H1 (cell line): ENCODE measurements around the gene BBS5. TPM values are rescaled to one million over a fixed set of nuclear protein-coding genes. Genes with fewer than 3 reads are reported as not detected.

Experiments used
- CTCF ChIA-PET: fragments of 300-600 bp; sonication (Branson Sonifier 250); formaldehyde crosslinking; loops from one replicate; lab custom pipeline; 2021; ENCODE audit not compliant: partially characterized antibody; lab: Charles Lee
- POLR2A ChIA-PET: fragments of 300-600 bp; sonication (Branson Sonifier 250); formaldehyde crosslinking; loops from one replicate; lab custom pipeline; 2021; ENCODE audit warnings: inconsistent platforms; ENCODE audit not compliant: partially characterized antibody; lab: Charles Lee
- DNase-seq, 2 experiments: peaks; one replicate each; pipeline versions ENCODE4 v3.0.0 to v3.0.0-alpha.2; 2010 to 2022; ENCODE audit warnings: low spot score in 2 of 2, low read depth in 1 of 2, mixed read lengths in 1 of 2
- FAIRE-seq: peaks from 2 replicates; lab custom pipeline; 2011; peaks lifted over from hg19 to GRCh38; lab: Jason Lieb, UNC
- H2AFZ ChIP-seq: 2 replicates; pipeline ENCODE4 v1.8.1; 2012; ENCODE audit warnings: low read length, inconsistent platforms
- H2AK5ac ChIP-seq: 2 replicates; pipeline ENCODE4 v1.6.1; 2013; ENCODE audit warnings: low read depth, low read length
- H2BK120ac ChIP-seq: replicated peaks from 2 replicates; pipeline ENCODE3; 2013; ENCODE audit warnings: low read depth, low read length, inconsistent platforms
- H2BK12ac ChIP-seq: 2 replicates; pipeline ENCODE4 v1.6.1; 2013; ENCODE audit warnings: low read depth, low read length
- H2BK15ac ChIP-seq: 2 replicates; pipeline ENCODE4 v1.6.1; 2013; ENCODE audit warnings: low read length
- H2BK20ac ChIP-seq: 2 replicates; pipeline ENCODE4 v1.6.1; 2013; ENCODE audit warnings: low read length
- H2BK5ac ChIP-seq: 2 replicates; pipeline ENCODE4 v1.6.1; 2013; ENCODE audit warnings: low read depth, low read length
- H3K14ac ChIP-seq: 2 replicates; pipeline ENCODE4 v1.6.1; 2013; ENCODE audit warnings: inconsistent platforms; ENCODE audit not compliant: insufficient read length
- H3K18ac ChIP-seq: 2 replicates; pipeline ENCODE4 v1.6.1; 2013; ENCODE audit warnings: low read length; ENCODE audit errors: extremely low read depth
- H3K23ac ChIP-seq: 2 replicates; pipeline ENCODE4 v1.6.1; 2013; ENCODE audit warnings: inconsistent platforms; ENCODE audit not compliant: insufficient read length
- H3K23me2 ChIP-seq: 2 replicates; pipeline ENCODE4 v1.6.1; 2013; ENCODE audit warnings: low read depth, low read length
- H3K27ac ChIP-seq: 2 replicates; pipeline ENCODE4 v1.6.1; 2011; ENCODE audit warnings: low read depth, low read length, inconsistent platforms
- H3K27me3 ChIP-seq, 4 experiments: replicated peaks in 1 of 4; 1 replicate in 1 of 4; 2 replicates in 3 of 4; pipeline versions ENCODE4 v1.6.1 to v1.8.1; 2011 to 2013; ENCODE audit warnings: low read length in 3 of 4, mild to moderate bottlenecking in 3 of 4, inconsistent platforms in 2 of 4, mixed read lengths in 2 of 4, moderate library complexity in 1 of 4; ENCODE audit not compliant: control insufficient read depth in 3 of 4, insufficient read depth in 3 of 4; ENCODE audit errors: extremely low read depth in 1 of 4
- H3K36me3 ChIP-seq, 4 experiments: 2 replicates each; pipeline versions ENCODE4 v1.6.1 to v1.8.1; 2011 to 2013; ENCODE audit warnings: mild to moderate bottlenecking in 4 of 4, low read length in 3 of 4, moderate library complexity in 2 of 4, control low read depth in 1 of 4, inconsistent platforms in 1 of 4; ENCODE audit not compliant: insufficient read depth in 4 of 4, control insufficient read depth in 2 of 4
- H3K4ac ChIP-seq: replicated peaks from 2 replicates; pipeline ENCODE3; 2013; ENCODE audit warnings: low read length, low read depth, mixed read lengths, inconsistent platforms; ENCODE audit not compliant: insufficient read length
- H3K4me1 ChIP-seq, 4 experiments: replicated peaks in 1 of 4; 1 replicate in 1 of 4; 2 replicates in 3 of 4; pipeline versions ENCODE4 v1.6.1 to v1.8.1; 2011 to 2013; ENCODE audit warnings: low read length in 3 of 4, inconsistent platforms in 2 of 4, mixed read lengths in 1 of 4; ENCODE audit not compliant: insufficient read depth in 4 of 4, control insufficient read depth in 3 of 4
- H3K4me2 ChIP-seq, 2 experiments: 2 replicates each; pipeline versions ENCODE4 v1.6.1 to v1.8.1; 2011 to 2013; ENCODE audit warnings: low read depth in 2 of 2, low read length in 2 of 2, control low read depth in 1 of 2, inconsistent platforms in 1 of 2, mild to moderate bottlenecking in 1 of 2; ENCODE audit not compliant: insufficient read depth in 1 of 2
- H3K4me3 ChIP-seq, 4 experiments: fragments of 200-600, 300-600 bp in 1 of 4; sonication (generic), shearing (Covaris generic), sonication (Bioruptor Twin) in 1 of 4; 2 replicates each; pipeline versions ENCODE4 v1.5.1 to v1.8.1; 2011 to 2016; ENCODE audit warnings: low read length in 4 of 4, low read depth in 3 of 4, control low read depth in 2 of 4, inconsistent platforms in 2 of 4, mild to moderate bottlenecking in 2 of 4, mixed read lengths in 1 of 4, moderate library complexity in 1 of 4; ENCODE audit not compliant: insufficient read depth in 2 of 4; ENCODE audit errors: extremely low read depth in 1 of 4
- H3K56ac ChIP-seq: replicated peaks from 2 replicates; pipeline ENCODE3; 2013; ENCODE audit warnings: low read depth, mild to moderate bottlenecking, mixed read lengths, low read length, inconsistent platforms; ENCODE audit not compliant: insufficient read length
- H3K79me1 ChIP-seq: 2 replicates; pipeline ENCODE4 v1.6.1; 2013; ENCODE audit warnings: low read depth, low read length, control low read depth
- H3K79me2 ChIP-seq, 2 experiments: 2 replicates each; pipeline versions ENCODE4 v1.6.1 to v1.8.1; 2012 to 2013; ENCODE audit warnings: low read length in 2 of 2, mild to moderate bottlenecking in 2 of 2, inconsistent platforms in 1 of 2; ENCODE audit not compliant: insufficient read depth in 2 of 2, control insufficient read depth in 1 of 2
- H3K9ac ChIP-seq, 4 experiments: replicated peaks in 1 of 4; 1 replicate in 1 of 4; 2 replicates in 3 of 4; pipeline versions ENCODE4 v1.6.1 to v1.8.1; 2011 to 2013; ENCODE audit warnings: low read depth in 3 of 4, low read length in 3 of 4, control low read depth in 2 of 4, mild to moderate bottlenecking in 2 of 4, moderate library complexity in 2 of 4, inconsistent platforms in 1 of 4; ENCODE audit errors: extremely low read depth in 1 of 4
- H3K9me3 ChIP-seq, 2 experiments: 2 replicates each; pipeline versions ENCODE4 v1.6.1 to v1.8.1; 2012 to 2013; ENCODE audit warnings: mild to moderate bottlenecking in 2 of 2, moderate library complexity in 2 of 2, control low read depth in 1 of 2, inconsistent platforms in 1 of 2, low read depth in 1 of 2, low read length in 1 of 2, mixed read lengths in 1 of 2; ENCODE audit not compliant: insufficient read depth in 2 of 2
- H4K20me1 ChIP-seq, 2 experiments: replicated peaks in 1 of 2; 2 replicates each; pipeline versions ENCODE3 to v1.8.1; 2011 to 2013; ENCODE audit warnings: inconsistent platforms in 2 of 2, low read length in 2 of 2, mild to moderate bottlenecking in 1 of 2; ENCODE audit not compliant: insufficient read depth in 2 of 2, control insufficient read depth in 1 of 2
- H4K5ac ChIP-seq: 2 replicates; pipeline ENCODE4 v1.6.1; 2013; ENCODE audit warnings: low read length, low read depth, mixed read lengths, inconsistent platforms; ENCODE audit not compliant: insufficient read length
- H4K8ac ChIP-seq: 2 replicates; pipeline ENCODE4 v1.8.0; 2013; ENCODE audit warnings: mild to moderate bottlenecking, moderate library complexity, low read length, inconsistent platforms; ENCODE audit not compliant: insufficient read depth; ENCODE audit errors: extremely low read depth
- H4K91ac ChIP-seq: replicated peaks from 2 replicates; pipeline ENCODE3; 2013; ENCODE audit warnings: low read length, mixed read lengths, inconsistent platforms; ENCODE audit not compliant: insufficient read length
- SAP30 ChIP-seq: fragments of 300-600 bp; sonication (generic); IDR thresholded peaks from 2 replicates; pipeline ENCODE4 v1.7.1; 2012; ENCODE audit warnings: low read length, moderate library complexity, mild to moderate bottlenecking, inconsistent platforms; ENCODE audit not compliant: insufficient read depth, insufficient replicate concordance
- polyA plus RNA-seq, 7 experiments: library from polyadenylated mRNA; depleted of rRNA in 3 of 7; stranded (reverse) in 5 of 7; unstranded in 2 of 7; fragments of >200 nt in 5 of 7; fragments of 200-250 nt in 2 of 7; gene quantifications; 1 replicate in 5 of 7; 2 replicates in 1 of 7; 4 replicates in 1 of 7; pipeline versions ENCODE4 v1.2.1 to v1.2.3, GENCODE V29; 2011 to 2013; ENCODE audit warnings: missing spikeins in 2 of 7, mixed read lengths in 2 of 7
- total RNA-seq: library from RNA; stranded (reverse); fragmentation: NEBNext Ultra II Directional; extraction: Animal tissue kit (Norgen Biotek cat#: 25700); gene quantifications from 2 replicates; pipeline ENCODE4 v1.2.1, GENCODE V29; 2021

The BBS5 gene
- total and polyA plus RNA-seq, 2 of the 8 experiments (the other 6 are each of a cell fraction or from before 2014, with no cell fraction given), result 0.20 to 0.36 TPM

DNA sequence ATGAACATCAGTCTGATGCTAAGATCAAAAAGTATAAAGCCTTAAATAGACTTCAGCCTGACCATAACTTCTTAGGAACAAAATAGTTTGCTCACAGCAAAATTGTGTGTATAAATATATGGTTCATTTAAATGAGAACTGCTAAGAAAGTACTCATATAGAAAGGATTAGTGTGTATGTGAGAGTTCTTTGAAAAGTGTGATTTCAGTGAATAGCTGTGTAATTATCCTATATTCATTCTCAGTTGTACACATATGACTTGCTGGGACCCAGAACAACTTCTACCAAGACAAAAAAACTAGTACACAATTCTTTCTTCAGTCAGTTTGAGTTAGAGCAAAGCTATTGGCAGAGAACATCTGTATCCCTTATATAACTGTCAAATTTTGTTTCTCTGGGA is 7.2 kb downstream of the BBS5 start:
- FAIRE-seq (no peak), DNase-seq (no peak)
- no peak overlapping the region for H2BK15ac ChIP-seq
- no peaks in the 10 kb centered on the region for H4K20me1 ChIP-seq
- no peak overlapping the region for H3K14ac ChIP-seq
- H4K8ac ChIP-seq, result no peak overlapping the region
- no peak overlapping the region for H3K4ac ChIP-seq
- TF ChIP-seq SAP30, result no peak
- no peak overlapping the region for H3K4me3 ChIP-seq
- no peak overlapping the region for H3K4me2 ChIP-seq
- no peak overlapping the region for H2BK20ac ChIP-seq
- no peak overlapping the region for H4K5ac ChIP-seq
- H3K23ac ChIP-seq, result no peak overlapping the region
- no peak overlapping the region for H3K56ac ChIP-seq
- H3K23me2 ChIP-seq, result no peaks in the 10 kb centered on the region
- no peak overlapping the region for H2BK12ac ChIP-seq
- CTCF ChIA-PET, result no interaction called here
- H3K18ac ChIP-seq, result no peak overlapping the region
- no peaks in the 10 kb centered on the region for H3K4me1 ChIP-seq
- no peak overlapping the region for H2AK5ac ChIP-seq
- no peaks in the 10 kb centered on the region for H3K36me3 ChIP-seq
- H2AFZ ChIP-seq, result no peak overlapping the region
- H4K91ac ChIP-seq, result no peak overlapping the region
- H3K79me2 ChIP-seq, result no peaks in the 10 kb centered on the region
- POLR2A ChIA-PET, result no interaction called here
- no peak overlapping the region for H3K9ac ChIP-seq
- H3K9me3 ChIP-seq, result peaks cover 2 to 4% of the 10 kb centered on the region in 2 experiments; a peak in 1 of 4 replicates
- no peak overlapping the region for H2BK5ac ChIP-seq
- no peaks in the 10 kb centered on the region; a peak in 2 of 7 replicates for H3K27me3 ChIP-seq
- no peak overlapping the region for H2BK120ac ChIP-seq
- H3K79me1 ChIP-seq, result no peaks in the 10 kb centered on the region
- no peak overlapping the region for H3K27ac ChIP-seq
